Effector memory CD4-positive, alpha-beta T cell (primary cell): ENCODE results near the gene NOTCH2.

Source experiments
- DNase-seq, 3 donors: peaks; one replicate each; pipeline ENCODE4 v3.0.0-alpha.2; 2020
- H3K27ac ChIP-seq: 2 replicates; pipeline ENCODE4 v1.7.0; 2013; ENCODE audit warnings: mild to moderate bottlenecking, low read length, moderate library complexity; ENCODE audit not compliant: insufficient read depth, poor library complexity, severe bottlenecking
- H3K27me3 ChIP-seq: replicated peaks from 2 replicates; pipeline ENCODE4 v1.7.0; 2013; ENCODE audit warnings: mild to moderate bottlenecking, low read length; ENCODE audit not compliant: insufficient read depth, control insufficient read depth, poor library complexity, severe bottlenecking
- H3K36me3 ChIP-seq: 2 replicates; pipeline ENCODE4 v1.7.0; 2013; ENCODE audit warnings: mild to moderate bottlenecking, low read length, moderate library complexity; ENCODE audit not compliant: control insufficient read depth, insufficient read depth
- H3K4me1 ChIP-seq: 2 replicates; pipeline ENCODE4 v1.7.0; 2013; ENCODE audit warnings: low read length, mild to moderate bottlenecking; ENCODE audit not compliant: control insufficient read depth, insufficient read depth, poor library complexity, severe bottlenecking
- H3K4me3 ChIP-seq: 2 replicates; pipeline ENCODE4 v1.7.0; 2013; ENCODE audit warnings: low read length, low read depth, mild to moderate bottlenecking; ENCODE audit not compliant: insufficient read depth, poor library complexity, severe bottlenecking
- H3K9me3 ChIP-seq: 2 replicates; pipeline ENCODE4 v1.7.0; 2013; ENCODE audit warnings: mild to moderate bottlenecking, low read length, moderate library complexity; ENCODE audit not compliant: control insufficient read depth

Gene NOTCH2

DNA sequence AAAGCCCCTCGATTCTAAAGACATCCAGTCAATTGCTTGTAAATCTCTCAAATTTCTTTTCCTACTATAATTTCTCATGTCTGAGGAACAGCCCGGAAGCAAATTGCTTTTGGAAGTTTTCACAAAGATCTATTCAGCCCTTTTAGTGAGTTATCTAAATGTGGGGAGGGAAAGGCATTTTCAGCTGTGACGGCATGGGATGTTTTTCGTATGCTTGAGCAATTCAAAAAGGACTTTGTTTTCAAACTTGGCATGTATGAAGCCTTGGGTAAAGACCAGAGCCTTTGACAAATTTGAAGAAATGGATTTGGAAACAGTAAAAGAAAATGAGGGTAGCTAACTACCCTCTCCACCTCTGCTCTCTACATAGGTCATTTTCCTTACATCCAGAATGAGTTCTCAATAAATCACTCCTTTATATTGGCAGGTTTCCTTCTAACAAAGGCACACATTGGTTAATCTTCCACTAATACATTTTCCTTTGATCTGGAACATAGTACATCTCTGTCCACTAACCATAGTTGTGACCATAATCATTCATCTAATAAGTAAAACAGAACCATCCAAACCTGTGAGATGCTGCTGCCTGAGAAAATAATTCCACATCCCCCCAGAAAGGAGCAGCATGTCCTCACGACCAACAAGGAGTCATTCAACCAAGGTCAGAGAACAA, 107.0 kb downstream of the NOTCH2 start:
- H3K27ac ChIP-seq = no peak overlapping the region
- no peak for DNase-seq
- H3K4me1 ChIP-seq = no peaks in the 10 kb centered on the region
- peaks cover 51% of the 10 kb centered on the region for H3K36me3 ChIP-seq
- H3K27me3 ChIP-seq = no peaks in the 10 kb centered on the region
- H3K9me3 ChIP-seq = no peaks in the 10 kb centered on the region
- no peak overlapping the region for H3K4me3 ChIP-seq

DNA sequence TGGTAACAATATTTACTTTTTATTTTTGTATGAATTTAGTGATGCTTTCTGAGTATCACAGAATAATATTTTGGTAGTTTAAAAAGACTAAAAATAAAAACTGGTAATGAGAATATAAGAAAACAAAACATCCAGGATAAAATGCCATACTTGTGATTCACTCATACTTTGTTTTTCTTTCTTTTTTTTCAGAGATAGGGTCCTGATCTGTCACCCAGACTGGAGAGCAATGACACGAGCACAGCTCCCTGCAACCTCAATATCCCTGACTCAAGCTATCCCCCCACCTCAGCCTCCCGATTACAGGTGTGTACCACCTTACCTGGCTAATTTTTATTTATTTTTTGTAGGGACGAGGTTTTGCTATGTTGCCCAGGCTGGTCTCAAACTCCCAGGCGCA, 109.0 kb downstream of the NOTCH2 start:
- Histone ChIP-seq H3K4me3 (no peak overlapping the region), H3K4me1 (no peaks in the 10 kb centered on the region), H3K36me3 (peaks cover 32% of the 10 kb centered on the region), H3K27ac (no peak overlapping the region), H3K9me3 (no peaks in the 10 kb centered on the region), H3K27me3 (no peaks in the 10 kb centered on the region)
- DNase-seq = no peak

DNA sequence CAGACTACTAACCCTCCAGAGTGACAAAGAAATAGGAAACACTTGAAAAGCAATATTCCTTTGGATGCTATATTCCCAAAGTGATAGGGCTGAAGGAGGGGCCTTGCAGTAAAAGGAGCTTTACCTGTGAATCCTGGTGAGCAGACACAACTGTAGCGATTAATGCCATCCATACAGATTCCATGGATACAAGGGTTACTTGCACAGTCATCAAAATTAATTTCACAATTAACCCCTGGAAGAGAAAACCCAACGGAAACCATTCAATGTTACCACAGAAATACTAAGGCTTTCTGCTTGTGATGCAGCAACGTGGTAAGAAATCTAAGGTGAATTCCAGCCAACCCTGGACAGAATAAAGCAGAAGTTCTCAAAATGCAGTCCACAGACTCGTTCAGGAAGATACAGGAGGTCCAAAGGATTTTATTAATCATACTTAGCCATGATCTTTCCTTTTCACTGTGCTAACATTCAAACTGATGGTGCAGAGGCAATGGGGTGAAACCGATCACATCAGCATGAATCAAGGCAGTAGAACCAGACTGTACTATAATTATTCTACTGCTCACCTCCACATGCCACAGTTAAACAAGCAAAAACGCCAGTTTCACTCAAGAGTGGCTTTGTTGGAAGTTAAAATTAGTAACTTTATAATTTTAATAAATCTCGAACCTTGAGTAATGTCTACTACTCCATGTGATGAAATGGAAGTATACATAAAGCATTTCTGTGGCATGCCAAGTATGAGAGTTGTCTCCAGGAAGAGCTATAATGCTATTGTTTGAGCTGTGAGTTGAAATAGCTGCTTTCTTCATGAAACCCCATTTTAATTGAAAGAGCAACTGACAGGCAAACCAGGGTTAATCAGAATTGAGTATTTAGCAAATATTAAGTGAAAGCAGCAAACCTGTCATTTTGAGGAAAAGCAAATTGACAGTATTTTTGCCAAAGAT, 109.9 kb downstream of the NOTCH2 start:
- no peak overlapping the region for H3K4me3 ChIP-seq
- H3K27ac ChIP-seq = no peak overlapping the region
- no peaks in the 10 kb centered on the region for H3K4me1 ChIP-seq
- H3K27me3 ChIP-seq = no peaks in the 10 kb centered on the region
- no peak for DNase-seq
- no peaks in the 10 kb centered on the region for H3K9me3 ChIP-seq
- peaks cover 32% of the 10 kb centered on the region for H3K36me3 ChIP-seq

DNA sequence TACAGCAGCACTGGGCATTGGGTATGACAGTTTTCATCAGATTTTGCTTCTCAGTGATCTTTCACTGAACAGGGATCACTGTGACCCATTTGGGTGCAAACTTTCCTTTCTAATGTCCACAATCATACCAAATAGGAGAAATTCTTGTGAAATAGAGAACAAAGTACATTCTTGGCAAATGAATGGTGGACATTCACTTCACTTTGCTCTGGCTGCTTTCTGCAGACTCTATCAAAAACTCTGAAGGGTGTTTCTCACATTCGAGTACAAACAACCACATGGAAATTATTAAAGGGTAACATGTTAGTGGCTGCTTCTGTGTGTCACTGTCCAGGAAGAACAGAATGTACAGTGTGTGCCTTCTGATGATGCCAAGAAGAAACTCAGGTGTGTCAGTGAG, 111.2 kb downstream of the NOTCH2 start:
- H3K27me3 ChIP-seq = no peaks in the 10 kb centered on the region
- no peak overlapping the region for H3K27ac ChIP-seq
- no peaks in the 10 kb centered on the region for H3K4me1 ChIP-seq
- DNase-seq = no peak
- H3K9me3 ChIP-seq = no peaks in the 10 kb centered on the region
- H3K4me3 ChIP-seq = no peak overlapping the region
- H3K36me3 ChIP-seq = peaks cover 30% of the 10 kb centered on the region

DNA sequence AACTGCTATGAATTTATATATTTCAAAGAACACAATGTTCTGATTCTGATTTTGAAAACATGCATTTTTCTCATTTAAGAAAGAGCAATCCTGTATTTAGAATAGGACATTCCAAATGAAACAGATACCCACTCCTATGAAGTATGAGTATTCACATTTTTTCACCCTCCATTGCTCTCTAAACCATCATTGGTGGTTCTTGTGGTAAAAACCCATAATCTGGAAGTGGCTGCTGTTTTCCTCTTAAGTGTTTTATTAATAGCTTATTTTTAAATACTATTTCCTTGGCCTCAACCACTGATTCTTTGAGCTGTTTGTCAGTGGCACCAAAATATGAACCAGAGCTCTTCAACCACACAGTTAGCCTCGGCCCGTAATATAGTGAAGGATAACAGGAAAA, 113.2 kb downstream of the NOTCH2 start:
- Histone ChIP-seq H3K36me3 (peaks cover 40% of the 10 kb centered on the region), H3K27ac (no peak overlapping the region), H3K4me3 (no peak overlapping the region), H3K9me3 (no peaks in the 10 kb centered on the region), H3K27me3 (no peaks in the 10 kb centered on the region), H3K4me1 (no peaks in the 10 kb centered on the region)
- DNase-seq = no peak

DNA sequence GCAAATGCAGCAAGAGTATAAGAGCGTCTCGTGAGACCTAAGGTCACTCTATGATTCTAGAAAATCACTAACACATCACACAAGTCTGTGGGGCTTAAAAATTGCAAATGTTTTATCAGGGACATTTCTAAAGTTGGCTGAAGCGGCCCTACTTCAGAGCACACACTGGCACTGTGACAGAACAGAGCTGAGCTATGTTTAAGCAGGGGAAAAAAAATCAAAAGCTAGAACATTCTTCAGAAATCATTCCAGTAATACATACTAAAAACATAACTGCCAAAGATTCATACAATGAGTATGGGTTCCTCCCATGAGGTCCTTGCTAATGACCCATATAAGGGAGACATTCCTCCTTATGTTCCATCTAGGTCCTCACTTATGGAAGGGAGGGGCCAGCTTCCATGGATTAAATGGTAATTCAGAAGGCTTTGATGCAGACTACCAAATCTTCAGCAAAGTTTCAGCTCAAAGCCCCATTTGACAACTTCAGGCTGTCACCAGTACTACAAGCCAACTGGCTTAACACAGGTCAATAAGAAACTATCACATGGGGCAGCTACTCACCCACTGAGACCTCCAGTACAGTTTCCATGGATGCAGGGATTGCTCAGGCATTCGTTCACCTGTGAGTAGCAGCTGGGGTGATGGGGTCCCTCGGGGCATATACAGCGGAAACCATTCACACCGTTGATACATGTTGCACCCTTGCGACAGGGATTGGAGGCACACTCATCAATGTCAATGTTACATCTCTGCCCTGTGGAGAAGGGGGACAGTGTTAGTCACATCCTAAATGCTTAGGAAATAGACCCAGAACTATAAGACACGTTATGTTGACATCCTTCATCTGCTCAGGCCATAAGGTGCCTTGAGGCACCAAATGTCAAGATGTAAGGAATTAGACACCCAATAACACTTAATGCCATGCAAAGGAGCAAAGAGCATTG, 114.7 kb downstream of the NOTCH2 start:
- no peaks in the 10 kb centered on the region for H3K4me1 ChIP-seq
- no peaks in the 10 kb centered on the region for H3K27me3 ChIP-seq
- no peaks in the 10 kb centered on the region for H3K9me3 ChIP-seq
- H3K4me3 ChIP-seq = no peak overlapping the region
- H3K36me3 ChIP-seq = peaks cover 44% of the 10 kb centered on the region
- no peak overlapping the region for H3K27ac ChIP-seq
- no peak for DNase-seq

DNA sequence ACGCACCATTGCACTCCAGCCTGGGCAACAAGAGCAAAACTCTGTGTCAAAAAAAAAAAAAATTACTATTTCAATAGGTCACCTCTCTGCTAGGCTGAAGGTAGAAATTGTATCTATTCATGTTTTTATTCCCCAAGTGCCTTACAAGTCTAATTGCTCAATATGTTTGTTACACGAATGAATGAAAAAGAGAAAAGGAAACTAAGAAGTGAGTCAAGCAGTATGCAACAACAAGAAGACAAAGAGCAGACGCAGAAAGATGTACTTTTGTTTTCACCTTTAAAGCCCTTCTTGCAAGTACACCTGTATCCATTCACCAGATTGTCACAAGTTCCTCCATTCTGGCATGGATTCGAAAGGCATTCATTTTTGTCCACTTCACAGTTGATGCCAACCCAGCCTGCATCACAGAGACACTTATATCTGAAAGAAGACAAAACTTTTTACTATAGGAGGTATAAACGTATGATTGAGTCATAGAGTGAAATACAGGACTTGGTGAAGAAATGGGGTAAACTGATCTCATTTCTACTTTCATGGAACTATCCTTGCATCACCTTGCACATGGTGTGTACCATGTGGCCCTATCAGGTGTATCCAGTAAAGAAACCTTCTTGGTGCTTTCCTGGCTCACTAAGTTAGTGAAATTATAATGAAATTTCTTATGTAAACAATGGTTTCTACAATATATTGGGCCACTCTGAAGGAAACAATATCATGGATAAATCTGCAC, 116.0 kb downstream of the NOTCH2 start:
- no peaks in the 10 kb centered on the region for H3K4me1 ChIP-seq
- no peak overlapping the region for H3K4me3 ChIP-seq
- no peak for DNase-seq
- H3K9me3 ChIP-seq = no peaks in the 10 kb centered on the region
- no peak overlapping the region for H3K27ac ChIP-seq
- no peaks in the 10 kb centered on the region for H3K27me3 ChIP-seq
- peaks cover 40% of the 10 kb centered on the region for H3K36me3 ChIP-seq

DNA sequence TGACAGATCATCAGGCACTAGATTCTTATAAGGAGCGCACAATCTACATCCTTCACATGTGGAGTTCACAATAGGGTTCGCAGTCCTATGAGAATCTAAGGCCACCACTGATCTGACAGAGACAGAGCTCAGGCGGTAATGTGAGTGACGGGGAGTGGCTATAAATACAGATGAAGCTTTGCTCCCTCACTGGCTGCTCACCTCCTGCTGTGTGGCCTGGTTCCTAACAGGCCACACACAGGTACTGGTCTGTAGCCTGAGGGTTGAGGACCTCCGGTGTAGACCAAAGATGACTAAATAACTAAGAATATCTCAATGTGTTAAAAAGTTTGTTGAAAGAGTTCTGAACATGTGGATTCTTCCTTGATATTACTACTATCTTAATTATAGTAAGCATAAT, 117.0 kb downstream of the NOTCH2 start:
- Histone ChIP-seq H3K4me1 (no peaks in the 10 kb centered on the region), H3K27me3 (no peaks in the 10 kb centered on the region), H3K4me3 (no peak overlapping the region), H3K36me3 (peaks cover 38% of the 10 kb centered on the region), H3K9me3 (no peaks in the 10 kb centered on the region), H3K27ac (no peak overlapping the region)
- DNase-seq = no peak
